OCI-LY1 (cell line): ENCODE results near the gene SHROOM3.

Source experiments
- H2AFZ ChIP-seq: fragments of 200-600 bp; sonication (generic), shearing (Covaris generic); 2 replicates; pipeline ENCODE4 v1.6.0; 2014; ENCODE audit warnings: antibody characterized with exemption, mild to moderate bottlenecking, low read length
- H3F3A ChIP-seq: fragments of 200-600 bp; sonication (generic), shearing (Covaris generic); 2 replicates; pipeline ENCODE4 v1.6.0; 2014; ENCODE audit warnings: mild to moderate bottlenecking, antibody characterized with exemption, low read length, moderate library complexity; ENCODE audit not compliant: insufficient read depth
- H3K27ac ChIP-seq: fragments of 200-600 bp; sonication (generic); 2 replicates; pipeline ENCODE4 v1.5.1; 2014; ENCODE audit warnings: low read length, mixed run types, mild to moderate bottlenecking, low read depth; ENCODE audit not compliant: poor library complexity, severe bottlenecking
- H3K27me3 ChIP-seq: fragments of 200-600 bp; sonication (generic); 2 replicates; pipeline ENCODE4 v1.6.0; 2014; ENCODE audit warnings: antibody characterized with exemption, mild to moderate bottlenecking, low read length, moderate library complexity; ENCODE audit not compliant: insufficient read depth
- H3K36me3 ChIP-seq: fragments of 200-600 bp; sonication (generic); 2 replicates; pipeline ENCODE4 v1.6.1; 2014; ENCODE audit warnings: mild to moderate bottlenecking, antibody characterized with exemption, low read length, moderate library complexity, mixed read lengths; ENCODE audit not compliant: insufficient read depth
- H3K4me1 ChIP-seq: fragments of 200-600 bp; sonication (generic); 2 replicates; pipeline ENCODE4 v1.5.1; 2014; ENCODE audit warnings: mild to moderate bottlenecking, low read length, moderate library complexity; ENCODE audit not compliant: insufficient read depth, severe bottlenecking
- H3K4me2 ChIP-seq: fragments of 200-600 bp; sonication (generic), shearing (Covaris generic); 2 replicates; pipeline ENCODE4 v1.6.1; 2014; ENCODE audit warnings: low read length
- H3K4me3 ChIP-seq: fragments of 200-600 bp; sonication (generic); 2 replicates; pipeline ENCODE4 v1.5.1; 2014; ENCODE audit warnings: low read length, low read depth, mild to moderate bottlenecking, mixed read lengths; ENCODE audit not compliant: poor library complexity, severe bottlenecking
- H3K79me2 ChIP-seq: fragments of 200-600 bp; shearing (Covaris generic); 2 replicates; pipeline ENCODE4 v1.6.1; 2016; ENCODE audit warnings: mixed run types, low read length, mixed read lengths; ENCODE audit not compliant: insufficient read depth
- H3K9ac ChIP-seq: fragments of 200-600 bp; sonication (generic), shearing (Covaris generic); 2 replicates; pipeline ENCODE4 v1.6.1; 2014; ENCODE audit warnings: mild to moderate bottlenecking, low read length, mixed read lengths
- H3K9me2 ChIP-seq: fragments of 200-600 bp; sonication (generic), shearing (Covaris generic); 2 replicates; pipeline ENCODE4 v1.6.1; 2014; ENCODE audit warnings: low read depth, mild to moderate bottlenecking, low read length, mixed read lengths
- H3K9me3 ChIP-seq: fragments of 200-600 bp; shearing (Covaris generic); 2 replicates; pipeline ENCODE4 v1.6.1; 2014; ENCODE audit warnings: low read length, mixed read lengths
- H4K20me1 ChIP-seq: fragments of 200-600 bp; sonication (generic), shearing (Covaris generic); 2 replicates; pipeline ENCODE4 v1.6.0; 2016; ENCODE audit warnings: mild to moderate bottlenecking, low read length; ENCODE audit not compliant: insufficient read depth
- CTCF ChIP-seq: fragments of 200-600 bp; sonication (generic), shearing (Covaris generic); IDR thresholded peaks from 2 replicates; pipeline ENCODE4 v1.5.1; 2017; ENCODE audit warnings: mild to moderate bottlenecking, antibody characterized with exemption, low read length, moderate library complexity, mixed read lengths
- EZH2 ChIP-seq: fragments of 200-600 bp; sonication (generic), shearing (Covaris generic); IDR thresholded peaks from 2 replicates; pipeline ENCODE4 v1.8.0; 2017; ENCODE audit warnings: borderline replicate concordance, mixed run types, mild to moderate bottlenecking, antibody characterized with exemption, low read length, moderate library complexity, mixed read lengths

SHROOM3 gene

GRCh38 chr4:76758290-76758882, 323.4 kb downstream of the SHROOM3 start:
- Histone ChIP-seq H3K79me2 (no peaks in the 10 kb centered on the region), H3K4me2 (no peak overlapping the region), H3K27me3 (0 out of 2 replicates have a peak, but pooled peaks cover 3% of the 10 kb centered on the region), H3K4me1 (no peaks in the 10 kb centered on the region), H3K9me2 (no peaks in the 10 kb centered on the region), H3K4me3 (no peak overlapping the region), H3K36me3 (no peaks in the 10 kb centered on the region), H4K20me1 (no peaks in the 10 kb centered on the region), H3K9me3 (no peaks in the 10 kb centered on the region), H2AFZ (no peak overlapping the region), H3F3A (no peaks in the 10 kb centered on the region), H3K9ac (no peak overlapping the region), H3K27ac (no peak overlapping the region)
- peak; percentile 79 for TF ChIP-seq CTCF
- no peak for TF ChIP-seq EZH2

GRCh38 chr4:76758996-76759395, 324.0 kb downstream of the SHROOM3 start:
- no peaks in the 10 kb centered on the region for H3K9me2 ChIP-seq
- no peak overlapping the region for H3K4me3 ChIP-seq
- no peaks in the 10 kb centered on the region for H3K36me3 ChIP-seq
- no peak overlapping the region for H3K9ac ChIP-seq
- H4K20me1 ChIP-seq, result no peaks in the 10 kb centered on the region
- H3K4me1 ChIP-seq, result no peaks in the 10 kb centered on the region
- H3K79me2 ChIP-seq, result no peaks in the 10 kb centered on the region
- TF ChIP-seq EZH2 (no peak), CTCF (no peak)
- H3K27me3 ChIP-seq, result 0 out of 2 replicates have a peak, but pooled peaks cover 3% of the 10 kb centered on the region
- H3K4me2 ChIP-seq, result no peak overlapping the region
- H3F3A ChIP-seq, result no peaks in the 10 kb centered on the region
- no peak overlapping the region for H3K27ac ChIP-seq
- no peak overlapping the region for H2AFZ ChIP-seq
- no peaks in the 10 kb centered on the region for H3K9me3 ChIP-seq

GRCh38 chr4:76760193-76760592, 325.2 kb downstream of the SHROOM3 start:
- H3K9me3 ChIP-seq, result no peaks in the 10 kb centered on the region

More at GRCh38 chr4:76760193-76760592, 325.2 kb downstream of the SHROOM3 start:
- no peak overlapping the region for H2AFZ ChIP-seq
- H3K9me2 ChIP-seq, result no peaks in the 10 kb centered on the region
- H3K9ac ChIP-seq, result no peak overlapping the region
- H3K36me3 ChIP-seq, result no peaks in the 10 kb centered on the region
- H3K4me1 ChIP-seq, result no peaks in the 10 kb centered on the region
- H4K20me1 ChIP-seq, result no peaks in the 10 kb centered on the region
- H3K27ac ChIP-seq, result no peak overlapping the region
- TF ChIP-seq CTCF (no peak), EZH2 (no peak)
- H3K4me3 ChIP-seq, result no peak overlapping the region
- no peaks in the 10 kb centered on the region for H3F3A ChIP-seq
- no peaks in the 10 kb centered on the region for H3K27me3 ChIP-seq
- no peak overlapping the region for H3K4me2 ChIP-seq
- H3K79me2 ChIP-seq, result no peaks in the 10 kb centered on the region
